Uterus (tissue), 4 donors: ENCODE measurements around the gene CLDN24. TPM values are rescaled to one million over a fixed set of nuclear protein-coding genes. Genes with fewer than 3 reads are reported as not detected.

Experiments used
- DNase-seq, 2 donors: peaks; one replicate each; pipeline ENCODE4 v3.0.0-alpha.2; 2019 to 2020
- H3K27ac ChIP-seq, 2 donors: fragments of 200-600 bp; sonication (generic); 1 replicate in 1 of 2; 2 replicates in 1 of 2; pipeline ENCODE4 v1.5.1; 2016 to 2018
- H3K27me3 ChIP-seq, 2 donors: fragments of 200-600 bp; sonication (generic); one replicate each; pipeline ENCODE4 v1.5.1; 2018 to 2019; ENCODE audit warnings: control low read depth in 1 of 2
- H3K36me3 ChIP-seq, 2 donors: fragments of 200-600 bp; sonication (generic); one replicate each; pipeline ENCODE4 v1.5.1; 2019; ENCODE audit warnings: control low read depth in 1 of 2
- H3K4me1 ChIP-seq, 2 donors: fragments of 200-600 bp; sonication (generic); one replicate each; pipeline ENCODE4 v1.5.1; 2018 to 2019; ENCODE audit warnings: control low read depth in 1 of 2
- H3K4me3 ChIP-seq, 2 donors: fragments of 200-600 bp; sonication (generic); 1 replicate in 1 of 2; 2 replicates in 1 of 2; pipeline ENCODE4 v1.5.1; 2018 to 2019; ENCODE audit warnings: mild to moderate bottlenecking in 1 of 2
- H3K9me3 ChIP-seq, 2 donors: fragments of 200-600 bp; sonication (generic); one replicate each; pipeline ENCODE4 v1.5.1; 2019; ENCODE audit warnings: control low read depth in 1 of 2
- POLR2A ChIP-seq, 2 donors: fragments of 450-650 bp; IDR thresholded peaks; one replicate each; pipeline ENCODE4 v1.6.1; 2016; ENCODE audit warnings: antibody characterized with exemption in 2 of 2, mild to moderate bottlenecking in 1 of 2, moderate library complexity in 1 of 2
- intact Hi-C: fragments of 100-400 bp; cut with DNase I; formaldehyde crosslinking; loops from one replicate; pipeline ENCODE4 v1.15.1; 2023; ENCODE audit warnings: low total_unique reads
- total RNA-seq, 4 donors: library from RNA; depleted of rRNA in 3 of 4; stranded (reverse); fragments of >200 nt in 3 of 4; gene quantifications; one replicate each; pipeline versions ENCODE4 v1.1.0 to v1.2.4, GENCODE V29; 2014 to 2023
- TF ChIP-seq, protein P1 (sequence below), 4 experiments: fragments of 200-600 bp in 2 of 4; fragments of 450-650 bp in 2 of 4; sonication (generic) in 2 of 4; IDR thresholded peaks; one replicate each; pipeline ENCODE4 v1.5.1; 2016 to 2019; ENCODE audit warnings: antibody characterized with exemption in 4 of 4, mild to moderate bottlenecking in 2 of 4, moderate library complexity in 1 of 4
- donor health status: DM: yes; HTN: yes; CAD: no.

Gene CLDN24
- total RNA-seq, 4 donors from 2014 or later: not detected

- H3K4me3 ChIP-seq: no peak overlapping the region
- TF ChIP-seq POLR2A (IDR thresholded peaks at IDR 0.05): no peak
- TF ChIP-seq, protein P1, sequence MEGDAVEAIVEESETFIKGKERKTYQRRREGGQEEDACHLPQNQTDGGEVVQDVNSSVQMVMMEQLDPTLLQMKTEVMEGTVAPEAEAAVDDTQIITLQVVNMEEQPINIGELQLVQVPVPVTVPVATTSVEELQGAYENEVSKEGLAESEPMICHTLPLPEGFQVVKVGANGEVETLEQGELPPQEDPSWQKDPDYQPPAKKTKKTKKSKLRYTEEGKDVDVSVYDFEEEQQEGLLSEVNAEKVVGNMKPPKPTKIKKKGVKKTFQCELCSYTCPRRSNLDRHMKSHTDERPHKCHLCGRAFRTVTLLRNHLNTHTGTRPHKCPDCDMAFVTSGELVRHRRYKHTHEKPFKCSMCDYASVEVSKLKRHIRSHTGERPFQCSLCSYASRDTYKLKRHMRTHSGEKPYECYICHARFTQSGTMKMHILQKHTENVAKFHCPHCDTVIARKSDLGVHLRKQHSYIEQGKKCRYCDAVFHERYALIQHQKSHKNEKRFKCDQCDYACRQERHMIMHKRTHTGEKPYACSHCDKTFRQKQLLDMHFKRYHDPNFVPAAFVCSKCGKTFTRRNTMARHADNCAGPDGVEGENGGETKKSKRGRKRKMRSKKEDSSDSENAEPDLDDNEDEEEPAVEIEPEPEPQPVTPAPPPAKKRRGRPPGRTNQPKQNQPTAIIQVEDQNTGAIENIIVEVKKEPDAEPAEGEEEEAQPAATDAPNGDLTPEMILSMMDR (IDR thresholded peaks at IDR 0.05): no peak
- DNase-seq: no peak
- H3K27ac ChIP-seq: no peak overlapping the region
- intact Hi-C loops: no loop called here
- no peaks in the 10 kb centered on the region for H3K4me1 ChIP-seq
- H3K27me3 ChIP-seq: no peaks in the 10 kb centered on the region
- no peaks in the 10 kb centered on the region for H3K36me3 ChIP-seq
- no peaks in the 10 kb centered on the region for H3K9me3 ChIP-seq
Observed at GRCh38 chr4:183333202-183333601, 11.0 kb upstream of the CLDN24 start.

GRCh38 chr4:183332447-183332846 lies 10.2 kb upstream of the CLDN24 start:
- Histone ChIP-seq H3K27me3 (no peaks in the 10 kb centered on the region), H3K36me3 (no peaks in the 10 kb centered on the region), H3K4me3 (no peak overlapping the region), H3K27ac (no peak overlapping the region), H3K4me1 (no peaks in the 10 kb centered on the region), H3K9me3 (no peaks in the 10 kb centered on the region)
- intact Hi-C loops: no loop called here
- DNase-seq: no peak
- no peak for TF ChIP-seq POLR2A (IDR thresholded peaks at IDR 0.05)
- TF ChIP-seq, protein P1 (IDR thresholded peaks at IDR 0.05): no peak

DNA sequence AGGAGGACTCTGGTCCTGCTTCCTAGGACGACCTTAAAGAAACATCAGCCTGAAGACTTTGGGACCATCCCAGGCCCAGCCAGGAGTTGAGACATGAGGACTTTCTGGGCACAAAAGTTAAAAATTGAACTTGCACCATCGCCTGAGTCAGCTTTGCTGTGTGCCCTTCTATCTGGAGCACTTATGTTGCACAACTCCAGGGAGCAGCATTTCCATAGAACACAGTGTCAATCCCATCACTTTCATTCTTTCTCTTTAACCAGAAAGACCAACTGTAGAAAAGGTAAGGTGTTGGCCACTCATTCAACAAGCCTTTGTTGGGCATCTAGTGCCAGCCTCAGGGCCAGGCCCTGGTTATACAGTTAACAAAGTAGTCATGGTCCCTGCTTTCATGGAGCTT lies 8.6 kb upstream of the CLDN24 start:
- no peak for DNase-seq
- Histone ChIP-seq H3K27ac (no peak overlapping the region), H3K36me3 (no peaks in the 10 kb centered on the region), H3K27me3 (no peaks in the 10 kb centered on the region), H3K4me1 (no peaks in the 10 kb centered on the region), H3K9me3 (no peaks in the 10 kb centered on the region), H3K4me3 (no peak overlapping the region)
- intact Hi-C loops: no loop called here
- TF ChIP-seq POLR2A (IDR thresholded peaks at IDR 0.05): no peak
- TF ChIP-seq, protein P1 (IDR thresholded peaks at IDR 0.05): no peak

- no peak for DNase-seq
- H3K27ac ChIP-seq: no peak overlapping the region
- no peaks in the 10 kb centered on the region for H3K4me1 ChIP-seq
- intact Hi-C loops: no loop called here
- no peaks in the 10 kb centered on the region for H3K27me3 ChIP-seq
- no peaks in the 10 kb centered on the region for H3K36me3 ChIP-seq
- TF ChIP-seq POLR2A (IDR thresholded peaks at IDR 0.05): no peak
- TF ChIP-seq, protein P1 (IDR thresholded peaks at IDR 0.05): no peak
- H3K4me3 ChIP-seq: no peak overlapping the region
- no peaks in the 10 kb centered on the region for H3K9me3 ChIP-seq
Observed at GRCh38 chr4:183329954-183330742, 7.9 kb upstream of the CLDN24 start.

GRCh38 chr4:183329244-183329643 lies 7.0 kb upstream of the CLDN24 start:
- Histone ChIP-seq H3K4me1 (no peaks in the 10 kb centered on the region), H3K27me3 (no peaks in the 10 kb centered on the region), H3K9me3 (no peaks in the 10 kb centered on the region), H3K4me3 (no peak overlapping the region), H3K27ac (no peak overlapping the region), H3K36me3 (no peaks in the 10 kb centered on the region)
- DNase-seq: no peak
- TF ChIP-seq POLR2A (IDR thresholded peaks at IDR 0.05): no peak
- TF ChIP-seq, protein P1 (IDR thresholded peaks at IDR 0.05): no peak
- intact Hi-C loops: no loop called here
